ENCODE data around the gene GSKIP. TPM values are rescaled to one million over a fixed set of nuclear protein-coding genes. Genes with fewer than 3 reads are reported as not detected.

The GSKIP gene
- total RNA-seq, 2 donors from 2014 or later: 43.7 to 44.4 TPM

- no peak overlapping the region for H3K4me3 ChIP-seq (ENCODE audit: low read length)
- no peaks in the 10 kb centered on the region for H3K36me3 Mint-ChIP-seq (ENCODE audit: low read depth)
- no peaks in the 10 kb centered on the region for H3K9me3 Mint-ChIP-seq
- TF ChIP-seq, protein P1, sequence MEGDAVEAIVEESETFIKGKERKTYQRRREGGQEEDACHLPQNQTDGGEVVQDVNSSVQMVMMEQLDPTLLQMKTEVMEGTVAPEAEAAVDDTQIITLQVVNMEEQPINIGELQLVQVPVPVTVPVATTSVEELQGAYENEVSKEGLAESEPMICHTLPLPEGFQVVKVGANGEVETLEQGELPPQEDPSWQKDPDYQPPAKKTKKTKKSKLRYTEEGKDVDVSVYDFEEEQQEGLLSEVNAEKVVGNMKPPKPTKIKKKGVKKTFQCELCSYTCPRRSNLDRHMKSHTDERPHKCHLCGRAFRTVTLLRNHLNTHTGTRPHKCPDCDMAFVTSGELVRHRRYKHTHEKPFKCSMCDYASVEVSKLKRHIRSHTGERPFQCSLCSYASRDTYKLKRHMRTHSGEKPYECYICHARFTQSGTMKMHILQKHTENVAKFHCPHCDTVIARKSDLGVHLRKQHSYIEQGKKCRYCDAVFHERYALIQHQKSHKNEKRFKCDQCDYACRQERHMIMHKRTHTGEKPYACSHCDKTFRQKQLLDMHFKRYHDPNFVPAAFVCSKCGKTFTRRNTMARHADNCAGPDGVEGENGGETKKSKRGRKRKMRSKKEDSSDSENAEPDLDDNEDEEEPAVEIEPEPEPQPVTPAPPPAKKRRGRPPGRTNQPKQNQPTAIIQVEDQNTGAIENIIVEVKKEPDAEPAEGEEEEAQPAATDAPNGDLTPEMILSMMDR (conservative IDR thresholded peaks at IDR 0.05): no peak
- H3K27me3 Mint-ChIP-seq (ENCODE audit: insufficient read depth): peaks cover 12% of the 10 kb centered on the region
- no peak overlapping the region for H3K27ac ChIP-seq (ENCODE audit: low read depth, low read length)
- no peaks in the 10 kb centered on the region for H3K36me3 ChIP-seq (ENCODE audit: control insufficient read depth, insufficient read depth, low read length)
- H3K4me3 Mint-ChIP-seq: no peak overlapping the region
- H3K27ac Mint-ChIP-seq: no peak overlapping the region
- no peaks in the 10 kb centered on the region for H3K9me3 ChIP-seq (ENCODE audit: control insufficient read depth, low read length)
- no peaks in the 10 kb centered on the region for H3K4me1 ChIP-seq (ENCODE audit: control insufficient read depth, insufficient read depth, low read length)
- H3K27me3 ChIP-seq (ENCODE audit: control insufficient read depth, insufficient read depth, low read length, poor library complexity, severe bottlenecking): no peaks in the 10 kb centered on the region
- no peak overlapping the region for H3K9ac ChIP-seq (ENCODE audit: extremely low read depth, low read length, poor library complexity, severe bottlenecking)
- no peak for DNase-seq
- 94 to 95% methylated on average over 4 to 9 of the region's 9 CpGs for WGBS, 2 experiments (ENCODE audit: insufficient coverage in 1 of 2, insufficient read length in 1 of 2)
- H3K4me1 Mint-ChIP-seq: peaks cover 6% of the 10 kb centered on the region
Measured at GRCh38 chr14:96409701-96410100, 46.4 kb downstream of the GSKIP start.

DNA sequence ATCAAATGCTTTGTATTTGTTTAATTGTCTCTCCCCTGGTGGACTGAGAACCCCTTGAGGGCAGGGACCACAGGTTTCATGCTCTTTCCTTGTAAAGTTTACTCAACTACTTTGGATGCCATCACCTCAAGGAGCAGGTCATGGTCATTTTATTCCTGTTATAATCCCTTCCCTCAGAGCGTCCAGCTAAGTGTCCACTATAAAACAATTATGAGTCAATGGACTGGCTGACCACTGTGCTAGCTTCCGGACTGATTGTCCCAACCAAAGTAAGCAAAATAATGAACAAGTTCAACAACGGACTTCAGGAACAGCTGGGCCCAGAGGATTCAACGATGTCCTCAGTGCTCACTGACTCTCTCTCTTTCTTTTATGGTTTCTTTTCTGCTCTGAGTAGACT, 46.8 kb downstream of the GSKIP start:
- Mint-ChIP-seq H3K4me1 (peaks cover 6% of the 10 kb centered on the region), H3K36me3 (ENCODE audit: low read depth) (no peaks in the 10 kb centered on the region), H3K4me3 (no peak overlapping the region), H3K27me3 (ENCODE audit: insufficient read depth) (peaks cover 12% of the 10 kb centered on the region), H3K27ac (no peak overlapping the region), H3K9me3 (no peaks in the 10 kb centered on the region)
- no peak for DNase-seq
- WGBS, 2 experiments (ENCODE audit: insufficient coverage in 1 of 2, insufficient read length in 1 of 2): 93 to 96% methylated on average over 4 of the region's 4 CpGs
- TF ChIP-seq, protein P1 (conservative IDR thresholded peaks at IDR 0.05): no peak
- Histone ChIP-seq H3K4me3 (ENCODE audit: low read length) (no peak overlapping the region), H3K9me3 (ENCODE audit: control insufficient read depth, low read length) (no peaks in the 10 kb centered on the region), H3K27me3 (ENCODE audit: control insufficient read depth, insufficient read depth, low read length, poor library complexity, severe bottlenecking) (no peaks in the 10 kb centered on the region), H3K9ac (ENCODE audit: extremely low read depth, low read length, poor library complexity, severe bottlenecking) (no peak overlapping the region), H3K36me3 (ENCODE audit: control insufficient read depth, insufficient read depth, low read length) (no peaks in the 10 kb centered on the region), H3K27ac (ENCODE audit: low read depth, low read length) (no peak overlapping the region), H3K4me1 (ENCODE audit: control insufficient read depth, insufficient read depth, low read length) (no peaks in the 10 kb centered on the region)

- no peak overlapping the region for H3K27ac Mint-ChIP-seq
- no peaks in the 10 kb centered on the region for H3K9me3 ChIP-seq (ENCODE audit: control insufficient read depth, low read length)
- H3K4me1 Mint-ChIP-seq: peaks cover 6% of the 10 kb centered on the region
- no peaks in the 10 kb centered on the region for H3K4me1 ChIP-seq (ENCODE audit: control insufficient read depth, insufficient read depth, low read length)
- H3K27ac ChIP-seq (ENCODE audit: low read depth, low read length): no peak overlapping the region
- H3K4me3 ChIP-seq (ENCODE audit: low read length): no peak overlapping the region
- H3K27me3 ChIP-seq (ENCODE audit: control insufficient read depth, insufficient read depth, low read length, poor library complexity, severe bottlenecking): no peaks in the 10 kb centered on the region
- no peak overlapping the region for H3K9ac ChIP-seq (ENCODE audit: extremely low read depth, low read length, poor library complexity, severe bottlenecking)
- WGBS, 2 experiments (ENCODE audit: insufficient coverage in 1 of 2, insufficient read length in 1 of 2): 77 to 94% methylated on average over 3 to 5 of the region's 5 CpGs
- H3K36me3 Mint-ChIP-seq (ENCODE audit: low read depth): no peaks in the 10 kb centered on the region
- H3K36me3 ChIP-seq (ENCODE audit: control insufficient read depth, insufficient read depth, low read length): no peaks in the 10 kb centered on the region
- H3K4me3 Mint-ChIP-seq: no peak overlapping the region
- peaks cover 12% of the 10 kb centered on the region for H3K27me3 Mint-ChIP-seq (ENCODE audit: insufficient read depth)
- no peak for DNase-seq
- no peaks in the 10 kb centered on the region for H3K9me3 Mint-ChIP-seq
- TF ChIP-seq, protein P1 (conservative IDR thresholded peaks at IDR 0.05): no peak
Measured at GRCh38 chr14:96413526-96413925, 50.2 kb downstream of the GSKIP start.
